HG03060 (cell line): ENCODE results near the gene RNF220.

Experiments used
- ATAC-seq: cut with Tn5 transposase; IDR thresholded peaks from one replicate; pipeline ENCODE4 v1.9.1; 2021; ENCODE audit warnings: low read depth, moderate number of reproducible peaks; ENCODE audit not compliant: unreplicated experiment

The RNF220 gene

DNA sequence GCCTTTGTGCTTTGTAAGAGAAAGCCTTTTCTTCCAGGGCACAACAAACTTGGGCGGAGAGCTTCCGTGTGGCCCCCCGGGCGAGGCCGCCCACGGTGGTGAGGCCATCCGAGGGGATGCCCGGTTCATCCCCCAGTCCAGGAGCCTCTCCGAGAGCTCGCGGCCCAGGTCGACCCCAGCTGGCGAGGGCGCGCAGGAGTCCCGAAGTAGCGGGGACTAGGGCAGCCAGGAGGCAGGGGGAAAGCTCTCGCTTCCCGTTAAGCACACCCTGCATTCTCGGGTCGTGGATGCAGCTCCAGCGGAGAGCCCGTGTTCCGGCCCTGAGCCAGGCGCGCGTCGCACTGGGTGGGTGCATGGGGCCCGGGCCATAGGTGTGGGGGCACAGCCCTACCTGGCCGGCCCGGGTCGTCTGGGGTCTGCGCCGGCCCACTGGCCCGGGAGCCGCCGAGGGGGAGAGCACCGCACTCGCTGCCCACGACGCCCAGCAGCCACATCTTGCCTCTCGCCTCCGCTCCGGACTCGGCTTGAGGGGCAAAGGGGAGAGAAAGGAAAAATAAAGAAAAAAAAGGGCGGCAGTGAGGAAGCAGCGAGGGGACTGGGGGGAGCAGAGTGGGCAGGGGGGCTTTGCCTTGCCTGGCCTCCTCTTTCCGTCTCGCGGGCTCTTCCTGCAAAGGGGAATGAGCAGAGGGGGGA, 1.8 kb downstream of the RNF220 start:
- ATAC-seq, result no peak

DNA sequence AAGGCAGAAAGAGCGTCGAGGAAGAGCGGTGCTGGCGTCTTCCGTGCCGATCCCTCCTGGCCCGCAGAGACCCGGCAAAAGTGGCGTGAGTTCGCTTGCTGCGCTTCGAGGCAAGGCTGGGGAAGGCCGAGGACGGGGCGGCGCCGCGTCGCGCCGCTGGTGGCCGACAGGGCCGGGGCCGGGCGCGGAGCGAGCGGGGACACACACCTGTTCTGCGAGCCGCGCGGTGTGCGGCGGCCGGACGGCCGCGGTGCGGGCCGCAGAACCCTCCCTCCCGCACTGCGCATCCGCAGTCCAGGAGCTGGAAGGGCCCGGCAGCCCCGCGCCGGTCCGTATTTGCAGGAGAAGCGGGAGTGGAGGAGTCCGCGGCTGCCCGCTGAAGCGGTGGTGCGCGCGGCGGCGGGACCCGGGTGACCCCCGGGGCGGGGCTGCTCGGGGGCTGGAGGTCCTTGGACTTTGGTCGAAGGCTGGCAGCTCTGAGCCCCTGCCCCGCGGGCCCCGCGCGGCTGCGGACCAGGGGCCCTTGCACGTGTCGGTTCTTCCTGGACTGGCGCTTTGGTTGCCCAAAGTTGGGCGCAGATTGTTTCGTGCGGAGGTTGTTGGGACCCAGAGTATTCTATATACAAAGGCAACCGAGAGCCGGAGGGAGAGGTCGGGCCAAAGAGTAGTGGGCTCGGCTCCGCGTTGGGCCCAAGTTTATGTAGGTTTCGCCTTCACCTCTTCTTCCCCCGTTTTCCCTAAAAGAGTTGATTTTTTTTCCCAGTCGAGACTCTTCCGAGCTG, 2.6 kb downstream of the RNF220 start:
- no peak for ATAC-seq

- ATAC-seq, result no peak
Measured at GRCh38 chr1:44408212-44408582, 3.1 kb downstream of the RNF220 start.

DNA sequence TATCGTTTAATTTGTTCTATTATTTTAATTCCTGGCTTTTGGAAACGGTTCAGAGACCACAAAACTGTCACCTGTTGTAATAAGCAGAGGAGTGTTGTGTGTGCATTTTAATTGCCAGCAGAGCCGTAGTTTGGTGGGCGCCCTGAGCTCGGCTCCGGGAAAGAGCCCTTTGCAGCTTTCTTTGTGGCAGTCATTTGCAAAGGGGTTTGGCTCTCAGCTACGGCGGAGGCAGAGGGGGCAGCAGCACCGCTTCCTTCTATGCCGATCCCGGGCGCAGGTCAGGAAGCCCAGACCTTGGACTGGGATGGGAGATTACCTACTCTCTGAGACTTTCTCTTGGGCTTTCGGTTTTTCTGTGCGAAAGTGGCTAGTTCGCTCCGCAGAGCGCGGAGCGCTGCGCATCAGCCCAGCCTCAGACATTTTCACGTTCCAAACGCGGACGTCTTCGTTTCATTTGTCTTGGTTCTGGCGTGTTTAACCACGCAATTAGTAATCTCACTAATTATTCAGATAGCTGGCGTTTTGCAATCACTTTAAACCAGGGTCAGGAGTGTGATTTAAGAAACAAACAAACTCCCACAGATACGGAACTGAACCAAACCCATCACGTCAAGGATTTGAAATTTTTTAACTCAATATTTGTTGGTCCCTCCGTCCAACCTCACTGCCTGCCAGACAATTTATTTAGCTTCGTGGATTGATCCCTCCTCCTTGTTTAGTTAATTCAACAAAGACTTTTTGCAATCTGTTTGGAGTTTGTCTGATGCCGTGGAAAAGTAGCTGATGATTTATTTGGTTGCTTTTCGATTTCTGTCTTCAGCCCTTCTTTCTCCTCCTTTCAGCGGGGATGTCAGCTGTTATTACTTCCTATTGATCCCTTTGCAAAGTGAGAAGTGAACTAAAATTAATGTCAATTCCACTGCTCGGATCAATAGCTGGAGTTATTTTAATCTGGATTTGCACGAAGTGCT, 3.9 kb downstream of the RNF220 start:
- ATAC-seq, result no peak

- ATAC-seq, result no peak
Measured at GRCh38 chr1:44409757-44410156, 4.7 kb downstream of the RNF220 start.

- ATAC-seq, result no peak
Measured at GRCh38 chr1:44411861-44412260, 6.8 kb downstream of the RNF220 start.

- no peak for ATAC-seq
Measured at GRCh38 chr1:44412601-44413000, 7.5 kb downstream of the RNF220 start.

GRCh38 chr1:44413740-44414139, 8.7 kb downstream of the RNF220 start:
- no peak for ATAC-seq

DNA sequence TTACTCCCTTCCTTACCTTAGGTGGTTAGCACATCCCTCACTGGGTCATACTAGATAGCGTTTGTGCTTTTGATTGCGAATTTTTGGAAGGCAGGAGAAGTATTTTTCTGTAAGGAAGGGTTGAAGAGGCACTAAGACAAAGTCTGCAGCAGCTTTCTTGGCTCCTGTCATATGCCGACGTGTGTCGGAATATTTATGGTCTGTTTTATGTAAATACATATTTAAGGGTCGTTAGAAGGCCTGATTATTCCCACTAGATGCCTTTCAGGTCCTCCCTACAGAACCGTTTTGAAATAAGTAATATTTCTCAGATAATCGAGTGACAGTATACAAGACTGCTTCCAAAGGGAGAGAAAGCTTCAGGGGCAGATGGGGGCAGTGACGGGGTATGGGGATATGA, 10.0 kb downstream of the RNF220 start:
- no peak for ATAC-seq

- ATAC-seq, result no peak
Measured at GRCh38 chr1:44416408-44416807, 11.4 kb downstream of the RNF220 start.

DNA sequence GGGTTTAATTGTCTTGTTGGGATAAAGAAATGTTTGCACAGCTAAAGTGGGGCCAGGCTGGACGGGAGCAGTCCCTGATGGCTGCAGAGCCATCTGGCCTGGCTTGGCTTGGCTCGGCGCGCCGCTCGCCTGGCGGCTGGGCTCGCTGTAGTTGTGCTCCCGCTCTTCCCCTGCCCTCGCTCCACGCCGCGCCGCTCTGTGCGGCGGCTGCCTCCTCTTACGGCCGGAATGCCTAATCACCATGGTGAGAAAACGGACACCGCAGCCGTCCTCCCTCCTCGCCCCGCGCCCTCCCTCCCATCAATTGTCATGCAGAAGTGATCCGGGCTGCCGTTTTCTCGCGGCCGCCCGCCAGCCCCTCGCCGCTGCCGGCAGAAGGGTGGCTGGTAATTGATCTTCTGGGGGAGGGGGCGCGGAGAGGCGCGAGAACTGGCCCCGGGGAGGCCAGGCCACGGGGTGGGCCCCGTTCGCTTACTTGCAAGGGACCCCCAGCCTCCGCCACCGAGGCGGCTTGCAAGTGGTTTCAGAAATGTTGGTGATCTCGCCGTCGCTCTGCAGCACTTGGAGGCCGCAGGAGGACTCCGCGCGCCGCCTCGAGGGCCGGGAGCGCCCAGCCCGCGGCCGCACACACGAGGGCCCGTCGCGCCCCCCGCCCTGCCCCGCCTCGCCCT, 12.4 kb downstream of the RNF220 start:
- ATAC-seq, result no peak

DNA sequence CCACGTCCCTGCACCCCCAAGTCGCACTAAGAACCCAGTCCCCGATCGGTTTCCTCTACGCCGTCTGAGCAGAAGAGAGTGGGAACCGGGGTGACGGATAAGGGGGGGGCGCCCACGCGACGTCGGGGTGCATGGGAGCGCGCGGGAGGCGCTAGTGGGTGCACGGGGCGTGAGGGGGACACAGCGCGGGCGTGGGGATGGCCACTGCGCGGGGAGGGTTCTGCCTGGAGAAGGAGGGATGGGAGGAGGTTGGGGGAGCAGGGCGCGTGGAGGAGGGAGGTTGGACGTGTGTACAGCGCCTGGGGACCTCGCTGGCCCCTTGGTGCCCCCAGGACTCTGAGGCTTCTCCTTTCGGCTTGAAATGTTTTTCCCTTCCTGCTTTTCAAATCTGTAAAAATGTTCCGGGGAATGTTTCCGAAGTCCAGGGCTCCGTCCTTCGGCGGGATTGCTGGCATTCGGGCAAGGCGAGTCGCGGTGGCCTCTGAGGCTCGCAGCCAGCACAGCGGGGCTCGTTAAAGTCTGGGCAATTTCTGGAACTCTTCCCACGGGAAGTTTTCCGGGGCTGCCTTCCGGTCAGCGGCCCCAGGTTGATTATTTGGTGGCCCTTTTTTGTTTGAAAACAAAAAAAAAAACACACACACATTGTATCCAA, 13.1 kb downstream of the RNF220 start:
- no peak for ATAC-seq

- no peak for ATAC-seq
Measured at GRCh38 chr1:44419901-44420300, 14.8 kb downstream of the RNF220 start.

DNA sequence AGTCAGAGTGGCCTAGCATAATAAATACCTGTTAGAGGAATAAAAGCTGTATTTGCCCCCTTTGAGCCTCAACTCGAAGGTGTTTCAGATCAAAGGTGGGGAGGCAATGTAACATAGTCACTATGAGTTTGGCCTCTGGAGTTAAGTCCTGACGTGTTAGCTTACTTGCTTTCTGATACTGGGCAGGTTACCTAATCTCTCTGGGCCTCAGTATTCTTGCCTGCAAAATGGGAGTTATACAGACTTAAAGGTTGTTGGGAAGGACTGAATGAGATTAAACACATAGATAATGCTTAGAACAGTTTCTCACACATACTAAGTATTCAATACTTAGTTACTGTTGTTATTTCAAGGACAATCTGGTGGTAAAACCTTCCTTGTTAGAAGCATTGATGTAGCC, 15.5 kb downstream of the RNF220 start:
- ATAC-seq, result no peak

DNA sequence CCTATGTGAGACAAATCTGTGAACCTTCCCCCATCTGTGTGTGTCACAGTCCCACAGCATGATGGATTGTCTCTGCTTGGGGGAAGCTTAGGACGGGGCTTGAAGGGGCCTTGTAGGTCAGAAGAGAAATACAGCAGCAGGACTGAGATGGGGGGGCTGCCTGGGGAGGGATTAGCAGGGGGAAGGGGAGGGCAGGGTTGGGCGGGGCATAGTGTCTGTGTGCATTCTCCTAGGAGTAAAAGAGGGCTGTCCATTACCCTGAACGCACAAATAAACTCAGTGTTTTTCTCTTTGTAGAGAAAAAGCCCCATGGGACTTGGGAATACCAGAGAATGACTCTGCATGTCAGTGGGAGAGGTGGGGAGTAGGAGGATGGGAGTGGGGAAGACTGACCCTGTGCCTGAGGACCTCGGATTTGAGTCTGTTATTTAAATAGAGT, 16.4 kb downstream of the RNF220 start:
- ATAC-seq, result no peak

GRCh38 chr1:44422161-44422560, 17.1 kb downstream of the RNF220 start:
- no peak for ATAC-seq

GRCh38 chr1:44423591-44424537, 18.8 kb downstream of the RNF220 start:
- ATAC-seq, result no peak

- ATAC-seq, result no peak
Measured at GRCh38 chr1:44424747-44425146, 19.7 kb downstream of the RNF220 start.
